Mesenchymal stem cell (in vitro differentiated cells and primary cell): ENCODE results near the gene STN1.
A peak's percentile ranks its signal among the peaks of the same experiment; 100 is the strongest.

Experiments used
- DNase-seq: peaks from one replicate; pipeline ENCODE4 v3.0.0-alpha.2; 2013
- H2AFZ ChIP-seq: one replicate; pipeline ENCODE4 v1.6.1; 2013; ENCODE audit warnings: low read depth, mild to moderate bottlenecking, control low read depth, inconsistent platforms, low read length, moderate library complexity
- H2AK5ac ChIP-seq: 2 replicates; pipeline ENCODE4 v1.6.1; 2013; ENCODE audit warnings: low read length, moderate library complexity, mild to moderate bottlenecking, inconsistent platforms; ENCODE audit not compliant: severe bottlenecking
- H2BK120ac ChIP-seq: one replicate; pipeline ENCODE4 v1.6.1; 2013; ENCODE audit warnings: low read depth, mild to moderate bottlenecking, inconsistent platforms, low read length, moderate library complexity
- H2BK12ac ChIP-seq, 2 experiments: one replicate each; pipeline ENCODE4 v1.6.1; 2013; ENCODE audit warnings: inconsistent platforms in 2 of 2, low read length in 2 of 2, mild to moderate bottlenecking in 2 of 2, moderate library complexity in 2 of 2, control low read depth in 1 of 2
- H2BK15ac ChIP-seq: one replicate; pipeline ENCODE4 v1.6.1; 2013; ENCODE audit warnings: mild to moderate bottlenecking, low read depth, inconsistent platforms; ENCODE audit not compliant: poor library complexity, severe bottlenecking
- H2BK5ac ChIP-seq: 2 replicates; pipeline ENCODE4 v1.6.1; 2013; ENCODE audit warnings: low read depth, mild to moderate bottlenecking, low read length, control low read depth, inconsistent platforms; ENCODE audit not compliant: poor library complexity, severe bottlenecking
- H3K14ac ChIP-seq, 2 experiments: one replicate each; pipeline ENCODE4 v1.6.1; 2013; ENCODE audit warnings: inconsistent platforms in 2 of 2, low read length in 2 of 2, control low read depth in 1 of 2, mild to moderate bottlenecking in 1 of 2, moderate library complexity in 1 of 2
- H3K18ac ChIP-seq, 2 experiments: one replicate each; pipeline ENCODE4 v1.6.1; 2013; ENCODE audit warnings: inconsistent platforms in 2 of 2, low read length in 2 of 2, control low read depth in 1 of 2, low read depth in 1 of 2, mild to moderate bottlenecking in 1 of 2
- H3K23ac ChIP-seq, 2 experiments: one replicate each; pipeline ENCODE4 v1.6.1; 2013; ENCODE audit warnings: inconsistent platforms in 2 of 2, low read length in 2 of 2, mild to moderate bottlenecking in 2 of 2, moderate library complexity in 2 of 2, control low read depth in 1 of 2
- H3K27ac ChIP-seq: 2 replicates; pipeline ENCODE4 v1.5.1; 2013; ENCODE audit warnings: mild to moderate bottlenecking, moderate library complexity, low read length, control low read depth, inconsistent platforms; ENCODE audit not compliant: poor library complexity, severe bottlenecking
- H3K27me3 ChIP-seq, 2 experiments: 2 replicates each; pipeline versions ENCODE4 v1.6.1 to v1.7.0; 2013; ENCODE audit warnings: low read length in 2 of 2, mild to moderate bottlenecking in 2 of 2, moderate library complexity in 2 of 2, control low read depth in 1 of 2, inconsistent platforms in 1 of 2; ENCODE audit not compliant: control insufficient read depth in 1 of 2, insufficient read depth in 1 of 2
- H3K36me3 ChIP-seq, 2 experiments: 2 replicates each; pipeline versions ENCODE4 v1.6.1 to v1.7.0; 2013; ENCODE audit warnings: low read length in 2 of 2, control low read depth in 1 of 2, inconsistent platforms in 1 of 2, low read depth in 1 of 2, mild to moderate bottlenecking in 1 of 2; ENCODE audit not compliant: insufficient read depth in 2 of 2, control insufficient read depth in 1 of 2
- H3K4ac ChIP-seq, 2 experiments: one replicate each; pipeline ENCODE4 v1.6.1; 2013; ENCODE audit warnings: inconsistent platforms in 2 of 2, low read length in 2 of 2, mild to moderate bottlenecking in 2 of 2, moderate library complexity in 2 of 2, control low read depth in 1 of 2, low read depth in 1 of 2
- H3K4me1 ChIP-seq: 2 replicates; pipeline ENCODE4 v1.6.1; 2013; ENCODE audit warnings: low read depth, low read length, control low read depth; ENCODE audit not compliant: control insufficient read depth, insufficient read depth
- H3K4me2 ChIP-seq: 2 replicates; pipeline ENCODE4 v1.6.1; 2013; ENCODE audit warnings: low read length, mild to moderate bottlenecking, inconsistent platforms; ENCODE audit not compliant: poor library complexity, severe bottlenecking
- H3K4me3 ChIP-seq, 2 experiments: 2 replicates each; pipeline versions ENCODE4 v1.5.1 to v1.7.0; 2013; ENCODE audit warnings: low read length in 2 of 2, mild to moderate bottlenecking in 2 of 2, control low read depth in 1 of 2, low read depth in 1 of 2; ENCODE audit not compliant: insufficient read depth in 1 of 2
- H3K79me1 ChIP-seq: replicated peaks from 2 replicates; pipeline ENCODE4 v1.6.1; 2013; ENCODE audit warnings: mild to moderate bottlenecking, control low read depth, low read length, inconsistent platforms; ENCODE audit not compliant: poor library complexity, severe bottlenecking
- H3K9ac ChIP-seq: 2 replicates; pipeline ENCODE4 v1.7.0; 2013; ENCODE audit warnings: mild to moderate bottlenecking, low read length, moderate library complexity
- H3K9me3 ChIP-seq: 2 replicates; pipeline ENCODE4 v1.7.0; 2013; ENCODE audit warnings: mild to moderate bottlenecking, low read length; ENCODE audit not compliant: control insufficient read depth
- H4K8ac ChIP-seq: one replicate; pipeline ENCODE4 v1.6.1; 2013; ENCODE audit warnings: inconsistent platforms, mild to moderate bottlenecking, low read length, moderate library complexity
- H4K91ac ChIP-seq: one replicate; pipeline ENCODE4 v1.6.1; 2013; ENCODE audit warnings: mild to moderate bottlenecking, low read length, inconsistent platforms
- WGBS: methylation state at CpG from one replicate; pipeline ENCODE4 v1.1.7; 2013; ENCODE audit warnings: mixed read lengths; 5-methylcytosine and 5-hydroxymethylcytosine counted together

Gene STN1

DNA sequence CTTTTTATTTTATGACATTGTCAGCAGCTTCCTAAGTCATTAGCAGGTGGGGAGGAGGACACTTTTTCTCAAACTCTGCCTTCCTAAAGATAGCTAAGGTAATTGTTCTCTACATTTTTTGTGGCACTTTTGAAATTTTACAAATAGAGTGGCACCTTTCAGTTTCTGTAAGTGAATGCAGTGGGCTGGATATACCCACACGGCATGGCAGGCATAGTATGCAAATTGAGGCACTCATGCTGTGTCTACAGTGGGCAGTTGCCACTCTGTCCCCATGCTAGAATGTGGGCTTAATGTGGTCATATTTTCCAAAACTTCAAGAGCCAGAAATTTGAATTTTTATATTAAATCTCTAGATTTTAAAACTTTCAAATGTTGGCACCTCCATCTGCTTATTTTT is 49.8 kb downstream of the STN1 start:
- Histone ChIP-seq H2BK5ac (no peak overlapping the region), H2AFZ (no peak overlapping the region), H3K27ac (no peak overlapping the region), H4K8ac (no peak overlapping the region), H3K36me3 (peaks cover 7 to 9% of the 10 kb centered on the region in 2 experiments), H3K14ac (no peak overlapping the region), H3K27me3 (no peaks in the 10 kb centered on the region), H2BK15ac (no peak overlapping the region), H3K4me1 (peaks cover 8% of the 10 kb centered on the region), H2BK120ac (no peak overlapping the region), H2BK12ac (no peak overlapping the region), H3K9me3 (peaks cover 9% of the 10 kb centered on the region), H2AK5ac (no peak overlapping the region), H3K4ac (no peak overlapping the region), H4K91ac (no peak overlapping the region), H3K18ac (no peak overlapping the region), H3K4me2 (no peak overlapping the region), H3K4me3 (no peak overlapping the region), H3K23ac (no peak overlapping the region), H3K79me1 (no peaks in the 10 kb centered on the region), H3K9ac (no peak overlapping the region)
- WGBS = 82% methylated on average over 1 of the region's 1 CpG
- no peak for DNase-seq

DNA sequence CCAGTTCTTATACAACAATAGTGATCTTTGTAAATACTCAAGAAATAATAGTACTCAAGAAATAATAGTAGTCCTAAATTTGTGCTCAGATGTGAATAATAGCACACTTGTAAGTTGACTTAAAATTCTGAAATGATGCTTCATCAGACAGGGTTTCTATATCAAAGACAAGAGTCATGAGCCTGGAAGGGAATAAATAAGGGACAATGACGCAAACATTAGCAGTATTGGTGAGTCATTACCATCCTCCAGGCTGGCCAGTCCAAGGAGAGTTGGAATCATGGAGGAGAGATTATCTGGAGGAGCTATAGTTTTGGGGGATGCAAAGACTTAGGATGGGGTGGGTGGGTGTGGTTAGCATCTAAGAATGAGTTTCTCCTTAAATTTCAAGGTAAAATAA is 56.5 kb downstream of the STN1 start:
- Histone ChIP-seq H3K27me3 (peaks cover 0 to under 1% of the 10 kb centered on the region in 2 experiments), H2AK5ac (no peak overlapping the region), H2BK5ac (no peak overlapping the region), H3K79me1 (no peaks in the 10 kb centered on the region), H3K4me1 (no peaks in the 10 kb centered on the region), H4K8ac (no peak overlapping the region), H2AFZ (no peak overlapping the region), H3K9me3 (peaks cover 9% of the 10 kb centered on the region), H3K9ac (no peak overlapping the region), H2BK12ac (no peak overlapping the region), H3K14ac (no peak overlapping the region), H3K23ac (no peak overlapping the region), H2BK15ac (no peak overlapping the region), H3K36me3 (no peaks in the 10 kb centered on the region), H3K27ac (no peak overlapping the region), H3K4me3 (no peak overlapping the region), H2BK120ac (no peak overlapping the region), H4K91ac (no peak overlapping the region), H3K4ac (no peak overlapping the region), H3K18ac (no peak overlapping the region), H3K4me2 (no peak overlapping the region)
- 88% methylated on average over 1 of the region's 1 CpG for WGBS
- DNase-seq = peak; percentile 40

DNA sequence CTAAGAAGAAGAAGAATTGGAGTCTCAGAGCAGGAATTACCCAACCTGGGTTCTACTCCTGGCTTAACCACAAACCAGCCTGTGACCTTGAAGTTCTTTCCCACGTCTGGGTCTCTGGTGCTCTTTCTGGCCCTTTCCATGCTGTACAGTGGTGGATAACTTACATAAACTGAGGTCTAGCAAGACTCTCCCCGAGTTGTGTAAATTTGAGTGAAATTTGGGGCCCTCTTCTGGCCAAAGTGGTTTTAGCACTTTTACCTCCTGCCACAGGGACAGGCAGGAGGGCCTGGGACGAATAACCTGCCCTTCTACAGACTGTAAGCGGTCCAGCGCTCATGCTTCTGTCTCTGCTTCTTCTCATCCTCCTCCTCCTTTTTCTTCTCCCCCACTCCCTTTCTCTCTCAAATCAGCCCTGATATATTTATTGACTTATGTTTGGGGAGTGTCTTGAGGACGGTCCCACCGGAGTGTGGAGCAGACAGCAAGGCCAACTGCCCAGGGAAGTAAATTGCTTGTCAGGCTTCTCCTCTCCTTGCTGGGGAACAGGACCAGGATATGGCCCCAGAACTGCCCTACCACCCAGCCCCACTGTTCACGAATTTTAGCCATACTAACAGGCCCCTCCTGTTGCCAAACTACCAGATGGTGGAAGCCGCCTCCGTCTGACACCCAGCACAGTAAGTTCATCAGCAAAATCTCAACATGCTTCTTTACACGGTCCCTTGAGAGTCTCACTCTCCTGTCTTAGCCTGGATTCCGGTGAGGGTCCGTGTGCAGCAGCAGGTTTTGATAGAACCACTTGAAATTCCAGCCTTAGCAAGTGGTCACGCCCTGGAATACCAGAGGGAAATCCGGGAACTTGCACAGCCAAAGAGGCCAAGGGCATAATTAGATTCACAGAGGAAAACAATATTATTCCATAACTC is 58.6 kb downstream of the STN1 start:
- H3K14ac ChIP-seq = no peak overlapping the region
- H4K8ac ChIP-seq = no peak overlapping the region
- H3K27me3 ChIP-seq = peaks cover 0 to 9% of the 10 kb centered on the region in 2 experiments
- H2BK15ac ChIP-seq = no peak overlapping the region
- peak overlapping the region; percentile 4 for H3K9ac ChIP-seq
- H3K18ac ChIP-seq = no peak overlapping the region
- H3K27ac ChIP-seq = no peak overlapping the region
- WGBS = 56% methylated on average over 14 of the region's 15 CpGs
- no peak overlapping the region for H2BK12ac ChIP-seq
- H4K91ac ChIP-seq = no peak overlapping the region
- H3K4me3 ChIP-seq = no peak overlapping the region
- no peak overlapping the region for H3K4ac ChIP-seq
- peak; percentile 88 for DNase-seq
- H3K4me1 ChIP-seq = peaks cover 7% of the 10 kb centered on the region
- no peak overlapping the region for H2BK5ac ChIP-seq
- no peaks in the 10 kb centered on the region for H3K9me3 ChIP-seq
- no peak overlapping the region for H2BK120ac ChIP-seq
- no peaks in the 10 kb centered on the region for H3K79me1 ChIP-seq
- H2AFZ ChIP-seq = no peak overlapping the region
- H3K4me2 ChIP-seq = no peak overlapping the region
- H3K36me3 ChIP-seq = no peaks in the 10 kb centered on the region
- no peak overlapping the region for H3K23ac ChIP-seq
- no peak overlapping the region for H2AK5ac ChIP-seq

DNA sequence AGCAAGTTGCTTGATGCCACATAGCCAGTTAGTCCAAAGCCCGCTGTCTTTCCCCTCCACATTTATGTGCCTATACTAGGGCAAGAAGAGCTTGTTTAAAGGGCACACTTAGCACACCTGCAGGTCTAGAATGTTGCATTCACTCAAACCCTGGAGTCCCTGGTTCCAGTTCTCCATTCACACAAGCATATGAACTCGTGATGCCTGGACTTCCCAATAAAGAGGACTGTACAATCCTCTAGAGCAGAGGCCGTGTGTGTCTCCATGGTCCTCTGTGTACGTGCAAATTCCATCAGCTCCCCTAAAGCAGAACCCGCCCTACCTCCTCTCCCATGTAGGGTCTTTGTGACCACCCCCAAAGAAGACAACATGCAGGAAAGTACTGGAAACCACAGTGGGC is 59.6 kb downstream of the STN1 start:
- Histone ChIP-seq H3K18ac (no peak overlapping the region), H2BK12ac (no peak overlapping the region), H3K9me3 (no peaks in the 10 kb centered on the region), H4K8ac (no peak overlapping the region), H2BK5ac (no peak overlapping the region), H2BK15ac (no peak overlapping the region), H2BK120ac (no peak overlapping the region), H3K4me2 (no peak overlapping the region), H3K9ac (no peak overlapping the region), H3K14ac (no peak overlapping the region), H3K79me1 (no peaks in the 10 kb centered on the region), H3K4me1 (peaks cover 10% of the 10 kb centered on the region), H3K23ac (no peak overlapping the region), H3K36me3 (no peaks in the 10 kb centered on the region), H2AK5ac (no peak overlapping the region), H3K4me3 (no peak overlapping the region), H4K91ac (peak overlapping the region; percentile 20), H3K4ac (no peak overlapping the region), H3K27ac (no peak overlapping the region), H3K27me3 (peaks cover 0 to 16% of the 10 kb centered on the region in 2 experiments), H2AFZ (no peak overlapping the region)
- 92% methylated on average over 5 of the region's 5 CpGs for WGBS
- DNase-seq = no peak
